B cell (primary cell): ENCODE data around the gene SEMA3G.

Experiments
- CTCF ChIP-seq: fragments of 200-600 bp; IDR thresholded peaks from one replicate; pipeline ENCODE4 v1.8.0; 2022; ENCODE audit warnings: antibody characterized with exemption, mild to moderate bottlenecking
- EZH2 ChIP-seq: IDR thresholded peaks from 2 replicates; pipeline ENCODE4 v1.6.1; 2012; ENCODE audit warnings: borderline replicate concordance, low read depth, mild to moderate bottlenecking, moderate library complexity, low read length; ENCODE audit not compliant: insufficient read depth, poor library complexity, severe bottlenecking

GRCh38 chr3:52453496-52454249 is 8.8 kb upstream of the SEMA3G start, which contains the start of gene TNNC1:
- TF ChIP-seq CTCF (no peak), EZH2 (no peak)
